Measurements from ENCODE around the gene ATOSA. TPM values are rescaled to one million over a fixed set of nuclear protein-coding genes. Genes with fewer than 3 reads are reported as not detected.

The ATOSA gene
- total RNA-seq, 4 donors from 2014 or later, result 42.6 to 68.5 (median 46.0) TPM

GRCh38 chr15:52642386-52643361 is 36.5 kb downstream of the ATOSA start:
- Histone ChIP-seq H3K27ac (replicated peaks in 1 of 4) (peak overlapping the region; percentile 20 to 69 (median 42)), H3K4me1 (peaks cover 14 to 23% (median 18%) of the 10 kb centered on the region in 4 donors), H3K4me3 (no peak overlapping the region), H3K36me3 (peaks cover 0 to 53% (median 15%) of the 10 kb centered on the region in 4 donors), H3K9me3 (no peaks in the 10 kb centered on the region), H3K27me3 (no peaks in the 10 kb centered on the region)
- WGBS, result 57% methylated on average over 5 of the region's 5 CpGs
- intact Hi-C loops (cut with DNase I), result no loop called here
- DNase-seq (ENCODE audit: extremely low spot score), result no peak
- TF ChIP-seq EP300 (IDR thresholded peaks at IDR 0.05), result no peak
- no peak for TF ChIP-seq CTCF (IDR thresholded peaks at IDR 0.05)
- TF ChIP-seq POLR2A (IDR thresholded peaks at IDR 0.05; ENCODE audit: low read depth), result no peak
- TF ChIP-seq POLR2AphosphoS5 (IDR thresholded peaks at IDR 0.05), result no peak

- DNase-seq (ENCODE audit: extremely low spot score), result no peak
- H3K4me1 ChIP-seq, result peaks cover 0 to 13% (median 11%) of the 10 kb centered on the region in 4 donors
- H3K27me3 ChIP-seq, result no peaks in the 10 kb centered on the region
- H3K4me3 ChIP-seq, result no peak overlapping the region
- intact Hi-C loops (cut with DNase I), result no loop called here
- TF ChIP-seq CTCF (IDR thresholded peaks at IDR 0.05) (no peak), EP300 (IDR thresholded peaks at IDR 0.05) (no peak), POLR2AphosphoS5 (IDR thresholded peaks at IDR 0.05) (no peak), POLR2A (IDR thresholded peaks at IDR 0.05; ENCODE audit: low read depth) (no peak)
- 97% methylated on average over 2 of the region's 2 CpGs for WGBS
- H3K36me3 ChIP-seq, result peaks cover 0 to 61% (median 32%) of the 10 kb centered on the region in 4 donors
- no peaks in the 10 kb centered on the region for H3K9me3 ChIP-seq
- H3K27ac ChIP-seq (replicated peaks in 1 of 4), result no peak overlapping the region
Measured at GRCh38 chr15:52636459-52636858, 42.7 kb downstream of the ATOSA start.

- Histone ChIP-seq H3K36me3 (peaks cover 0 to 58% (median 30%) of the 10 kb centered on the region in 4 donors), H3K27me3 (no peaks in the 10 kb centered on the region), H3K9me3 (no peaks in the 10 kb centered on the region), H3K27ac (replicated peaks in 1 of 4) (no peak overlapping the region), H3K4me1 (peaks cover 0 to 13% (median 9%) of the 10 kb centered on the region in 4 donors), H3K4me3 (no peak overlapping the region)
- 94% methylated on average over 1 of the region's 1 CpG for WGBS
- intact Hi-C loops (cut with DNase I), result no loop called here
- no peak for TF ChIP-seq EP300 (IDR thresholded peaks at IDR 0.05)
- TF ChIP-seq CTCF (IDR thresholded peaks at IDR 0.05), result no peak
- no peak for TF ChIP-seq POLR2AphosphoS5 (IDR thresholded peaks at IDR 0.05)
- no peak for TF ChIP-seq POLR2A (IDR thresholded peaks at IDR 0.05; ENCODE audit: low read depth)
- no peak for DNase-seq (ENCODE audit: extremely low spot score)
Measured at GRCh38 chr15:52635908-52636307, 43.3 kb downstream of the ATOSA start.

Other genes starting within 250 kb of the ATOSA start
- gene MYO5A, start 150.5 kb downstream of the ATOSA start, total RNA-seq, result 10 to 100 TPM; 22.0 to 37.4 (median 33.2) TPM
- gene ARPP19, start 110.4 kb downstream of the ATOSA start, total RNA-seq, result 100 to 1,000 TPM; 141 to 201 (median 166) TPM
- not detected for gene ONECUT1, start 110.9 kb upstream of the ATOSA start, total RNA-seq